ENCODE measurements around the gene LASP1.

Gene LASP1

DNA sequence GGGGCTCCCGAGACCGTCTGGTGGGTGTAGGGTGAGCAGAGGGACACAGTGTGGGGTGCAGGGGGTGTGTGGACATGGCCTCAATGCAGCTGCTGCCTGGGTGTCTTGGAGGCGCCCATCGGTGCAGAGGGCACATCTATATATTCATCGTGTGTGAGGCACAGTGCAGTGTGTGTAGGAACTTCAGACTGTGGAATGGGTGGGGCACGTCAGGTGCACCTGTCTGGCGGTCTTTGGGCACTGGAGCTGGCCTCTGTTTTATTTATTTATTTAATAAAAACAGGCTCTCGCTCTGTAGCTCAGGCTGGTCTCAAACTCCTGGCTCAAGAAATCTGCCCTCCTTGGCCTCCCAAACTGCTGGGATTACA lies 16.8 kb downstream of the LASP1 start:
- DNase-seq (ENCODE audit: low read depth), result no peak

DNA sequence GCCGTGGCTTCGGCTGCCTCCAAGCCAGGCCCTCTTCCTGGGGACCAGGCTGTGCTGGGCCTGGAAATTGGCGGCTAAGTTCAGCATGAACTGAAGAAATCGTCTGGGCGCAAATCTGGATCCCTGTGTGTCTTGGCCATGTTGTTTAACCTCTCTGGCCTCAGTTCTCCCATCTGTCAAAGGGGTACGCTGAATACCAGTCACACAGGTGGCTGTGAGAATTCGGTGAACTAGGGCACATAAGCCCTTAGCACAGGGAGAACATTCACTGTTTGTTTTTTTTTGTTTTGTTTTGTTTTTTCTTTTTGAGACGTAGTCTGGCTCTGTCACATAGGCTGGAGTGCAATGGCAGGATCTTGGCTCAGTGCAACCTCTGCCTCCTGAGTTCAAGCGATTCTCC lies 19.0 kb downstream of the LASP1 start:
- DNase-seq (ENCODE audit: low read depth), result no peak

DNA sequence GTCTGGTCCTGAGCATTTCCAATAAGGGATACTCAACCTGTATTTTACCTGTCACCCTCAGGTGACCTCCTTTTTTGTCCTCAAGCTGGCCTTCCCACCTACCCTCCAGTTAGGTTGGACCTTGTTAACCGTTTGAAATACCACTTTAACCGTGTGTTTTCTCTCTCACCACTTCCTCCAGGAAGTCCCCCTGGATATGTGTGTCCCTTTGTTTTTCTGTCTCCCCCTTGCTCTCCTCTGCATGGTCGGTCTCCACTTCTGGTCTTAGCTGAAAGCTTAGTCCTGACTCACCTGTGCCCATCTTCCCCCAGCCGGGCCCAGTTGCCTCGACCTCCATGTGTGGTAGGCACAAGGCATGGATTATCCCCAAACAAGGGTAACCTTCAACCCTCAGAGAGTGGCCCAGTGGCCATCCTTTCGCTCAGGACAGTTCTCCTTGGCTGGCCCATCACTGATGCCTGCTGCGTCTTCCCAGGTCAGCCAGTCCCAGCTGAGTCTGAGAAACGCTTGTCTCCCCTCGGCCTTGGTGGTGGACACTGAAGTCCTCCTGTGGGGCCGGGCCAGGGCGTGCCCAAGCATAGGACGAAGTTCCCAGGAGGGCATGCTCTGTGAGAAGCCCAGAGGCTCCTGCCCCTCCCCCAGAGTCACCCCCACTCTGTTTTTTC lies 20.0 kb downstream of the LASP1 start:
- DNase-seq (ENCODE audit: low read depth), result no peak

DNA sequence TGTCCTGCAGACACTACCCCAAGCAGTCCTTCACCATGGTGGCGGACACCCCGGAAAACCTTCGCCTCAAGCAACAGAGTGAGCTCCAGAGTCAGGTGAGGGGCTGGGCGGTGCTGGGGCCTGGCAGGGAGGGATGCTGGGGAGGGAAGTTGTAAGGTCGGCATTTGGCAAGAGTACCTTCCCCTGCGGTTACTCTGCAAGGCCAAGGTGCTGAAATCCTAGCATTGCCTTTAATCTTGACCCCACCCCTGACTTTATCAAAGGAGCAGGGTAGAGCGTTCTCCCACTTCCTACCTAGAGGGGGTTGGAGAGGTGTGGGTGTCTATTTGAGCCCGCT lies 20.5 kb downstream of the LASP1 start:
- no peak for DNase-seq (ENCODE audit: low read depth)

DNA sequence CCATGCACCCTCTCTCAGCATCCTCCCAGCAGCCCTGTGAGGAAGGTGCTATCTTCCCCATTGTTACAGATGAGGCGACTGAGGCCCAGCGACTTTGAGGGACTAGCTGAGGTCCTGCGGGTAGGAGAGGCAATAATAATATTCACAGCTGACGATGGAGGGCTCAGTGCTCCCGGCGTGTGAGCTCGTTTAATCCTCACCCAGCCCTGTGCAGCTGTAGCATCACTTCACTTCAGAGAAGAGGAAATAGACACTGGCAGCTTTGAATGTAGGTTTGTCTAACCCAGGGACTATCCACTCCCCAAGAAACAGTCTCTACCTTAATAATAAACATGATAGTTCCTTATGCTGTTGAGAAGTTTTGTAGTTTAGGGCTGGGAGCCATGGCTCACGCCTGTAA lies 21.6 kb downstream of the LASP1 start:
- DNase-seq (ENCODE audit: low read depth), result no peak

DNA sequence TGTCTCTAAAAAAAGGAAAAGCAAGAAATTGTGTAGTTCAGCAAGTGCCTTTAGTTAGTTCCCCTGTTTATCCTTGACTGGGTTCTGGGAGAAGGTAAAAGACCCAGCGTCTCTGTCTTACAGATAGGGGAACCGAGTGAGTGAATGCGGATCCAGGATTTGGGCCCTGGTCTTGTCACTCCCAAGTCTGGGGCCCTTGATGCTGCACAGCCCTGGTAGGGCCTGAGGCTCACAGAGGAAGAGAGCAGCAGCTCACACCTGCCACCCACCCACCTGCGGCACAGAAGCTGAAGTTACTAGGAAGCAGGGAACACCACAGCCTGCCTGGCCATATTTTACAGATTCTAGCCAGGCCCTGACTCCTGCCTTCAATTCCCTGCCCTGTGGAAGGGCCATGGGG lies 22.2 kb downstream of the LASP1 start:
- no peak for DNase-seq (ENCODE audit: low read depth)

DNA sequence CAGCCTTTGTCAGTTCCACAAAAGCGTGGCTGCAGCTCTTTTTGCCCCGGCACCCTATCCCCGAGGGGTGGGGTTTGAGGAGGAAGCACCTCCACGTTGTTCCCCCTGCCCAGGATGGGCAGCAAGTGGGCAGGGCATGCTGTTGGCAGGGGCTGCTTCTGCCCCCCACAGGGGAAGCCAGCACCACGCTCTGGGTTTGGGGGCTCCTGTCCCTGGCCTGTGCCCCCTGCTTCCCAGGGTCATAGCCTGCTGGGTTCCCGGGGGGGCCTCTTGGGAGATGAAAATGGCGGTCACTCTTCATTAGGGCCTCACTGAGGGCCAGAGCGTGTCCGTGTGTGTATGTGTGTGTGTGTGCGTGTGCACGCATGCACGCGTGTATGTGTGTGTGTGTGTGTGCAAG lies 22.8 kb downstream of the LASP1 start:
- DNase-seq (ENCODE audit: low read depth), result no peak

DNA sequence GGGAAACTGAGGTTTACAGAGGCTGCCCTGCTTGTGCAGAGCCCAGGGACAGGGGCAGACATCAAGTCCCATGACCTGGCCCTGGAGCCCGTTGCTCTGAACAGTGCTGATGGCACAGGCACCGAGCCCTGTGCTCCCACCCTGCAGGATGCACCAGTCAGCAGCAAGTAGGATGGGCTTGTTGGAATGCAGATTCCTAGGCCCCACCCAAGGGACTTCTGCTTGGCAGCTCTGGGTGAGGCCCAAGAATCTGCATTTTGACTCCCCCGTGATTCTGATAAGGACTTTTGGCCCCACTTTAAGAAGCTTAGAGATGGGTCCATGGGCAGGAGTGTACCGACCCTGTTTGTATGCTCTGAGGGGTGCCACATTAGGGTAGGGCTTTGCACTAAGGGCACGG lies 23.3 kb downstream of the LASP1 start:
- DNase-seq (ENCODE audit: low read depth), result peak; percentile 29

DNA sequence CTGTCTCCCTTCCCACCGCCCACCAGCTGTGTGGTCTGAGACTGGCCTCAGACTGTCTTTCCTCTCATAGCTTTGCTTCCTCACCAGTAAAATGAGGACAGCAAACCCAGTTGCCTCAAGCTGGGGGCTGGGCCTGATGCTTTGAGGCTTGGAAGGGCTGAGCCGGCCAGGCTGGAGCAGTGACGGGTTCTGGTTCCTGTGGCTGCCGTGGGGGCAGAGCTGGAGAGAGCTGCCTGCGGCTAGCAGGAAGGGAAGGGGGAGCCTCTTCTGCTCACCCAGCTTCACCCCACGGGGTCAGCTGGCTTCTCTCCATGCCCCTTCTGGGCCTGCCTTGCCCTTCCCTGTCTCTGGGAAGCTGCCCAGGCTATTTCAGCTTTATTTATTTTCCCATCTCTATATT lies 23.7 kb downstream of the LASP1 start:
- peak; percentile 81 for DNase-seq (ENCODE audit: low read depth)

DNA sequence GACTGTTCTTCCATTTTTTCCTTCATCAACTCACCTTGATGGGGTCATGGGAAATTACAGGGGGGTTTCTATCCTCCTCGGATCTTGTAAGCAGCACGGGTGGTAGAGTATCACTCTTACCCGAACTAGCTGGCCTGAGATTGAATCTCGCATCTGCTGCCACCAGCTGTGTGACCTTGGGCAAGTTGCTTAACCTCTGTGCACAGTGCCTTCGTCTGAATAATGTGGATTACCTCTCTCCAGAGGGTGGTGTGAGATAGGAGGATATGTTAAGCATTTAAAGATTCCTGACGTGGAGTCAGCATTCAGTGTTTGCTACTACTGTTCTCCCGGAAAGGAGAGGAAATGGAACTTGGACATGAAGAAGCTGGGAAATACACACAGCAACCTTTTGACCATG lies 24.4 kb downstream of the LASP1 start:
- peak; percentile 58 for DNase-seq (ENCODE audit: low read depth)

DNA sequence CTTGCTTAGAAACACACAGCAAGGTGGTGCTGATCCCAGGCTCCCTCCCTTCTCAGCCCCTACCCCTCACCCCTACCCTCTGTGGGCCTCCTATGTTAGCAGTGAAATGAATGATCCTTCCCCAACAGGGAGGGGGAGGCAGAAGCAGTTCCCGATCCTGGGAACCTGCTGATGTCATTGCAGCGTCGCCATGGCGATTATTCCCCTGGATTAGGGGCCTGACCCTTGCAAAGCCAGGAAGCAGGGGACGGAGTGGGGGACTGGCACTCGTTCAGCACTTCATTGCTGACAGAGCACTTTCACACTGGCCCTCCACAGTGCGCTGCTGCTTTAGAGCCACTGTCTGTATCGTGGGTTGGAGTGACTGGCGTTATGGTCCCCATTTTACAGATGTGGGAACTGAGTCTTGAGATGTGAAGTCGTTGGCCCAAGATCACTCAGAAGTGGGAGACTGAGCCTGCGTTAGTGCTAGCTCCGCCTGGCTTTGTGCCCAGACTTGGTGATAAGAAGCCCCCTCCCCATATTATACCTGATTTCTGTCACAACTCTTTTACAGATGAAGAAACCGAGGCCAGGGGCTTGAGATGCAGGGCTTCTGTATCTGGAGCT lies 26.6 kb downstream of the LASP1 start:
- DNase-seq (ENCODE audit: low read depth), result peak; percentile 28

DNA sequence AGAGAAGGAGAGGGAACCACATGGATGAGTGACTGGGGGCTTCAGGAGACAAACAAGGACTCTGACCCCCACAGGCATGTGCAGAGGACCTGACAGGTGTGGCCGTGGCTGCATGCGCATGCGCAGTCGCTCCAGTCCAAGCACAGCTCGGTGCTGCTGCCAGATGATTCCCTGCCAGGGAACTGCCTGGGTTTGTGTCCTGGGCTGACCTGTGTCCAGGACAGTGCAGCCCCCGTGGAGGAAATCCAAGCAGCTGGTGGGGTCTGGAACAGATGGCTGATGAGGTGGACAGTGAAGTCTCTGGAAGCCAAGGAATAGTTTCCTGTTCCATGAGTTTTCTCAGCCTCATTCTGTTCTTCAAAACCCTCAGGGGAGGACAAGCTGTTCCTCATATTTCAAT lies 27.3 kb downstream of the LASP1 start:
- no peak for DNase-seq (ENCODE audit: low read depth)

DNA sequence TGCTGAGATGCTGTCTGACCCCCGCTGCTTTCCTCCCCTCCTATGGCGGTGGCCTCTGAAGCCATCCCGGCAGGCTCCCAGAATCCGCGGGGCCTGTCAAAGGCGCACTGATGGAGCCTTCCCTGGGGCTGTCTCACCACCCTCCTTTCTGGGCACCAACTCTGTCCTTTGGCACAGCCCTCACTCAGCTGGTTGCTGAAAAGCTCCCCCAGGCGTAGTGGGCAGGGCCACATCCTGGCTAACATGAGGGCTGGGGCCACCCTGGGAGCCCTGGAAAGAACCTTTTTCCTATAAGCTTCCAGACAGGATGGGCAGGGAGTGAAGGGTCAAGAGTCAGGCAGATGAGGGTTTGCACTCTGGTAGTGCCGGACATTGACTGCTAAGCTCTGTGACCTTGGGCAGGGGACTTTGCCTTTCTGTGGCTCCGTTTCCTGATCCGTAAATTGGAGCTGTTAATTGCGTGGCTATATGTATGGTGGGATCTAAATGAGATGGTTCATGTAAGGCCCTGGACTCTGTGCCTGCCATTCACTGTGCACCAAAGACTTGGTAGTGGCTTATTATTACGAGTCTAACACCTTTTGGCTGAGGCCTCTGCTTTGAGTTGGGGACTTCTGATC lies 27.9 kb downstream of the LASP1 start:
- no peak for DNase-seq (ENCODE audit: low read depth)

DNA sequence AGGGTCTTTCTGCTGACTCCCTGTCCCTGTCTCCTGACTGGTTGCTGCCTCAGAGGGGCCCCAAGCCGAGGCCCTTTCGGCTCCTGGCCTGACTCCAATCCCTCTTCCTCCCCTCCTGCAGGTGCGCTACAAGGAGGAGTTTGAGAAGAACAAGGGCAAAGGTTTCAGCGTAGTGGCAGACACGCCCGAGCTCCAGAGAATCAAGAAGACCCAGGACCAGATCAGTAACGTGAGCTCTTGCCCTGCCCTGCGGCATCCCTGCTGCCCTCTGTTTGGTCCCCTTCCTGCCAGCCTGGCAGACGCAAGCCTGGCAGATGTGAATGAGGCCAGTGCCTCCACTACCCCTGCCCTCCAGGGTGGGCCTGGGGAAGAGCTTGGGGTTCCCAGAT lies 28.4 kb downstream of the LASP1 start:
- no peak for DNase-seq (ENCODE audit: low read depth)

DNA sequence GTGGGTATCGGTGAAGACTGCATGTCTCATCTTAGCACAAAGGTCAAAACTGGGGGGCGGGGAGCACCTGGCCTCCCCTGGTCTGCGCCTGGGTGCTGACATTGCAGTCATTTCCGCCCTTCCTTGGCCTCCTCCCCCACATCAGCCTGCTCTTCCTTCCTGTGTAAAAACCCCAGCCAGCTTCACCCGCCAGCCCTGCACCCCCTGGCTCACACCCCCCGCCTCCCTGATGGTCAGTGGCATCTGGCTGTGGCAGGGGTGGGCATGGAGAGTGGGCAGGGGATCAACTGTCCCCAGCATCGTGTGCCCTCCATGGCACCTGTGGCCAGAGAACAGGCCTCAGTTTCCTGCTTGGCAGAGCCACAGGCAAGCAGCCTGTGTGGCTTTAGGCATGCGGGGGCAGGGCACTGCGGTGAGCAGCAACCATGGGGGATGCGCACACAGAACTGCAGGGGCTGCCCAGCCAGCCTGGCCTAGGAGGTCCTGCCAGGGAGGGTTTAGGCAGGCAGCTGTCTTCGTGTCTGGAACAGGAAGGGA lies 29.0 kb downstream of the LASP1 start:
- DNase-seq (ENCODE audit: low read depth), result peak; percentile 53

DNA sequence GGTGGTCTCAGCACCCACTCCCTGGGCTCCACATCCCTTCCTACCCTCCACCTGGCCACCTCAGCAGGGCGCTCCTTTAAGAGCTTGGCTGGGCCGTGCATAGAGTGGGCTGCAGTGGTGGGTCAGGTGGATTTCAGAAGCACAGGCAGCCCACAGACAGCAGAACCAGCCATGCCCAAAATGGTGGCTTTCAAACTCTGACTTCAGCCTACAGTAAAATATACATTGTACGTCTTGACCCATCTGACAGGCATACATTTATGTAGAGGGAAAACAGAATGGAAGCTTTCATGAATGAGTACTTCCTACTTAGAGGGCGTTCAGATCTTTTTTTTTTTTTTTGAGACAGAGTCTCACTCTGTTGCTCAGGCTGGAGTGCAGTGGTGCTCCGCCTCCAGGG lies 29.6 kb downstream of the LASP1 start:
- DNase-seq (ENCODE audit: low read depth), result no peak

DNA sequence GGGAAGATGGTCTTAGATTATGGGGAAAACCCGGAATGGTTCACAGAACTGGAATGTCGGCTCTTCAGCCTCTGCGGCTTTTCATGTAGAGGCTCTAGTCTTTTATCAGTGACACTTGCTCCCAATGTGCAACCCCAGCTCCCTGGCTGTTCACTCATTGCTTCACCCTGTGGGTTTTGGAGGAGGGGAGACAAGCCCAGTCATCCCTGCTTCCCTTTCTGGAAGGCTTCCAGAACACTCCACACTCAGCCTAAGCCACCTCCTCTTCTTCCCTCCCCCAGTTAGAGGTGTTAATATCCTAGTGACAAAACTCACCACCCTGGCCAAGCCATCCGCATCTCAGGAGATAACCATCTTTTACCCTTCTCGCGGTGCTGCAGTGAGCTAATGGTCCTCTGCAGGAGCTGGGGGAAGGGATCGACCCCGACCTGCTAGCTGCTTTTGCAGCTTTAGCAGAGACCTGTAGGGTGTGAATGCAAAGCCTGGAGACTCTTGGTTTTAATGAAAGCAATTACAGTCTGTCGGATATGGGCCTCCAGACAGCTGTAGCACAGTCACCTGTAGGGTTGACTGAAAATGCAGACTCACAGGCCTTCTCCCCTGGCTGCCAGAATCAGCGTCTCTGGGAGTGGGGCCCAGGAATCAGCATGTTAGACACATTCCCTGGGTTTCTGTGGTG lies 31.3 kb downstream of the LASP1 start:
- peak; percentile 100 for DNase-seq (ENCODE audit: low read depth)

DNA sequence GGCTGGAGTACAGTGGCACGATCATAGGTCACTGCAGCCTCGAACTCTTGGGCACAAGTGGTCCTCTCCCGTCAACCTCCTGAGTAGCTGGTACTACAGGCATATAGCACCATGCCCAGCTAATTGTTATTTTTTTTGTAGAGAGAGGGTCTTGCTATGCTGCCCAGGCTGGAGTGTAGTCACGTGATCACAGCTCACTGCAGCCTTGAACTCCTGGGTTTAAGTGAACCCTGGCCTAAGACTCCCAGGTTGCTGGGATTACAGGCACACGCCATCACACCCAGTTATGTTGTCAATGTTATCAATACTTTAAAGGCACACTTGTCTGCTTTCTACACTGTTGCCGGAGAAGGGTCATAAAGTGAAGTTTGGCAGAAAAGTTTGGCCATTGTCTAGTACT lies 33.5 kb downstream of the LASP1 start:
- DNase-seq (ENCODE audit: low read depth), result no peak

DNA sequence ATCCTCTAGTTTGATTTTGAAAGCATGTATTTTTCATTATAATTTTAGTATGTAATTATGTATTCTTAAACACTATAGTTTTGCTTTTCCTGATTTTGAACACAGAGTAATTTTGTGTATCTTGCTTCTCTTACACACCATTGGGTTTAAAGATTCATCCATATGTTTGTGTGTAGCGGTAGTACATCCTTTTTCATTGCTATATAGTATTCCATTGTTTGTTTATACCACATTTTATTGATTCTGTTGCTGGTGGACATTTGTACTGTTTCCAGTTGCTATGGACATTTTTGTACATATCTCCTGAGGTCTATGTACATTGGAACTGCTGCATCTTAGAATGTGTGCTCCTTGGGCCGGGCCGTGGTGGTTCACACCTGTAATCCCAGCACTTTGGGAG lies 35.0 kb downstream of the LASP1 start:
- no peak for DNase-seq (ENCODE audit: low read depth)

DNA sequence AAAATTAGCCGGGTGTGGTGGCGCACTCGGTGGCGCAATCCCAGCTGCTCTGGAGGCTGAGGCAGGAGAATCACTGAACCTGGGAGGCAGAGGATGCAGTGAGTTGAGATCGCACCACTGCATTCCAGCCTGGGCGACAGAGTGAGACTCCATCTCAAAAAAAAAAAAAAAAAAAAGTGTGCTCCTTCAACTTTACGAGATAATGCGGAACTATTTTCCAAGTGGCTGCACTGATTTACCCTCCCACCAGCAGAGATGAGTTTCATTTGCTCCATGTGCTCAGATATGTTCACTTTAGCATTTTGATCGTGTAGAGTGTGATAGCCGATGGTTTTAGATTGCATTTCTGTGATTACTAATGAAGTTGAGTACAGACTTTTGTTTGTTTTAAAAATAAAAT lies 35.5 kb downstream of the LASP1 start:
- DNase-seq (ENCODE audit: low read depth), result no peak

DNA sequence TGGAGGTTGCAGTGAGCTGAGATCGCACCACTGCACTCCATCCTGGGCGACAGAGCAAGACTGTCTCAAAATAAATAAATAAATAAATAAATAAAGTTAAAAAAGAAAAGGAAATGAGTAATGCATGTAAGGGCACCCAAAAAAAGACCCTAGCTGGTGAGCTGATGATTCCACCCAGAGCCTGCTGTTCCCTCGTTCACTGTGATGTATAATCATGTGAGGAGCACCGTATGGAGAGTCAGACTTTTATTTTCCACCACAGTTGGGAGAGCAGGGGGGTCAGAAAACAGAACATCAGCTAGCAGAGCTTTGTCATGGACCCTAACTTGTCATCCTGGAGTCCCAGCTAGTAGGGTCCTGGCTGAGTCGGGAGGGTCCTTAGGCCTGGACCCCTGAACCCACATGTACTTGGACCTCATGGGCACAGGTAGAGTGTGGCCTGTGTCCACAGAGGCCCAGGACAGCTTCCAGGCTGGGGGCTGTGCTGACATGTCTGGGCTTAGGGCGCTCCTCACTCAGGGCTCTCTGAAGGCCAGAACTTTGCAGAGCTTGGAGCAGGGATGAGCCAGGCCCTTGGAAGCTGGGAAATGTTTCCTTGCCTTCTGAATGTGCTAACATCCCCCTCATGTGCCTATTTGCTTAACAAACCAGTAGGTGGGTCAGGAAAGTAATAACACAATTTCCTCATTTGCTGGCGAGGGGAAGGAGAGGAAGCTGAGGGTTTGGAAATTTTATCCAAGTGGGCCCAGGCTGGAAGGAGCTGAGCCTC lies 36.8 kb downstream of the LASP1 start:
- DNase-seq (ENCODE audit: low read depth), result peak; percentile 31

DNA sequence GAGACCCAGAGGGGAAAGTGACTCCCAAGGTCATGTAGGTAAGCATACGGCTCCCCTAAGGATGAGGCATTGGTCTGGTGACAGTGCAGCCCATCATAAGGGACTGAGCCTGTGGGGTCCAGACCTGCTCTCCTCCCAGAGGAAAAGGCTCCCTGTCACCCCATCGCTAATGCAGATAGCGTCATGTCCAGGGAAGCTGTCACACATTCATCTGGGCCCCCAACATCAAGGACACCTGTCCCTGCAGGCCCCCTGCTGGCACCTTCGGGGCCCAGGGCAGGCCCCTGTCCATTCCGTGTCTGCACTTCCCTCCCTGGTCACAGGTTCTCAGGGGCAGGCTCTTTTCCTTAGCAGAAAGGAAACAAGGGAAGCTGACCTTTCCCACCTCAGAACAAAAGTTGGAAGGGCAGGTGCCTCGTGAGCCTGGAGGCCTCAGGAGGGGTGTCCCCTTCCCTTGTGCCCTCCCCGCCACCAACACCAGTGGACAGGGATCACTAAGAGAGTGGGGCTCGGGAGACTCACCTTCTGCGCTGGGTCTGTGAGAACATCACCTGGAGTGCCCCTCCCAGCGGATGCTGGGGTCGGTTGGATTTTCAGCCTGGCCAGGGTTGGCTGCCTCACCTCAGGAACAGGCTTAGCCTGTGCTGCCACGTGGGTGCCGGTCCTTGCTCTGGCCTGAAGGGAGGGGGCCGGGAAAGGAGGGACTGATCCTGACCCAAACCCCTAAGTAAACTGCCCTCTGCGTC lies 38.2 kb downstream of the LASP1 start:
- DNase-seq (ENCODE audit: low read depth), result no peak

Data from amniotic epithelial cell (primary cell).